ENCODE measurements around the gene DNAJB8. TPM values are rescaled to one million over a fixed set of nuclear protein-coding genes. Genes with fewer than 3 reads are reported as not detected.

DNAJB8 gene
- total and polyA plus RNA-seq, 9 of the 15 experiments (the other 6 are each of a cell fraction or from before 2014, with no cell fraction given) = not detected

DNA sequence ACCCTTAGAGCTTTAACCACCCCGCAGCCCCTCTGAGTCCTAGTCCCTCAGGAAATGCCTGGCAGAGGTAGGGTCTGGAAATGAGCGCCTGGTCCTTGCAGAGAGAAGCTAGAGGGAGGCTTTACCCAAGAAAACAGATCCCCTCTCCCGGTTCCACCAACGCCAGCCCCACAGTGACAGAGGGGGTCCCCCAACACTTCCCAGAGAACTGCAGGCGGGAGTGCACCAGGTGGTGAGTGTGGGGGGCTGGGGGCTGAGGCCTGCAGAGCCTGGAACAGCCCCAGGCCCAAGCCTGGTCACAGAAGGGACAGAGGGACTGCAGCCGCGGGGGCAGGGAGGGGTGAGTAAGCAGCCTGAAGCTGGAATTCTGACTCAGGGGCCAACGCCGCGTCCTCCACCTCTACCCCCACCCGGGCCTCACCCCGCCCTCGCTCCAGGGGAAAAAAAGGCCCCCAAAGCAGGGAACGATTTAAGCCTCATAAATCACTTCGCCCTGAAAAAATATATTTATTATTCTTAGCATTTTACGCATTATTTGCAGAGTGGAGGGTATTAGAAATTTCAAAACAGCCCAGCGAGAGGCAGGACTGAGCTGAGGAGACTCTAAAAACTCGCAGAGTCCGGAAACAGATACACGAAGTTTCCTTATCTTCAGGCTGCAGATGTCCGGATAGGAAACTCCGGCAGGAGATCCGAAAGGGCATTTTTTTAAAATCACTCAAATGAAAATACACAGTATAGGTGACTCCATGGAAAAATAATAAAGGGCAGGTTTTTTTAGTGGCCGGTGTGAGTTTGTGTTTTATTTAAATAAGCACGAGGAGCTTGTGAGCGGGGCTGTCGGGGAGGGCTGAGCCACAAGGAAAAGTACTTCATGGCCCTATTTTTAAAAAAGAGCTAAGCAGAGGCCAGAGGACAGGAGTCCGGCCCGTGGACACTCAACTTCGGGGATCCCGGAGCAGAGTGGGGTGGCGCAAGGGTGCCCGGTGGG is 16.3 kb upstream of the DNAJB8 start (continued):
- TF ChIP-seq ELF1 (tag; IDR thresholded peaks at IDR 0.05) = peak; percentile 70
- no peak for TF ChIP-seq ZNF12 (CRISPR knock-in tag; IDR thresholded peaks at IDR 0.05)
- TF ChIP-seq NR2C2 (CRISPR knock-in tag; IDR thresholded peaks at IDR 0.05) = no peak
- peak; percentile 45 for TF ChIP-seq NR2C2 (tag; IDR thresholded peaks at IDR 0.05)
- no peak for TF ChIP-seq MYBL2 (IDR thresholded peaks at IDR 0.05; ENCODE audit: low read depth)
- no peak for TF ChIP-seq MYBL2 (CRISPR knock-in tag; IDR thresholded peaks at IDR 0.05; ENCODE audit: borderline replicate concordance)
- TF ChIP-seq FOSL1 (tag; conservative IDR thresholded peaks at IDR 0.05) = peak; percentile 88
- TF ChIP-seq, protein P1, sequence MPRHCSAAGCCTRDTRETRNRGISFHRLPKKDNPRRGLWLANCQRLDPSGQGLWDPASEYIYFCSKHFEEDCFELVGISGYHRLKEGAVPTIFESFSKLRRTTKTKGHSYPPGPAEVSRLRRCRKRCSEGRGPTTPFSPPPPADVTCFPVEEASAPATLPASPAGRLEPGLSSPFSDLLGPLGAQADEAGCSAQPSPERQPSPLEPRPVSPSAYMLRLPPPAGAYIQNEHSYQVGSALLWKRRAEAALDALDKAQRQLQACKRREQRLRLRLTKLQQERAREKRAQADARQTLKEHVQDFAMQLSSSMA (CRISPR knock-in tag; IDR thresholded peaks at IDR 0.05) = no peak
- TF ChIP-seq ZNF76 (CRISPR knock-in tag; IDR thresholded peaks at IDR 0.05; ENCODE audit: borderline replicate concordance) = no peak
- no peak for TF ChIP-seq PHF21A (IDR thresholded peaks at IDR 0.05; ENCODE audit: borderline replicate concordance, low read depth)
- no peak for TF ChIP-seq ZNF696 (CRISPR knock-in tag; conservative IDR thresholded peaks at IDR 0.05)
- TF ChIP-seq, protein P2, sequence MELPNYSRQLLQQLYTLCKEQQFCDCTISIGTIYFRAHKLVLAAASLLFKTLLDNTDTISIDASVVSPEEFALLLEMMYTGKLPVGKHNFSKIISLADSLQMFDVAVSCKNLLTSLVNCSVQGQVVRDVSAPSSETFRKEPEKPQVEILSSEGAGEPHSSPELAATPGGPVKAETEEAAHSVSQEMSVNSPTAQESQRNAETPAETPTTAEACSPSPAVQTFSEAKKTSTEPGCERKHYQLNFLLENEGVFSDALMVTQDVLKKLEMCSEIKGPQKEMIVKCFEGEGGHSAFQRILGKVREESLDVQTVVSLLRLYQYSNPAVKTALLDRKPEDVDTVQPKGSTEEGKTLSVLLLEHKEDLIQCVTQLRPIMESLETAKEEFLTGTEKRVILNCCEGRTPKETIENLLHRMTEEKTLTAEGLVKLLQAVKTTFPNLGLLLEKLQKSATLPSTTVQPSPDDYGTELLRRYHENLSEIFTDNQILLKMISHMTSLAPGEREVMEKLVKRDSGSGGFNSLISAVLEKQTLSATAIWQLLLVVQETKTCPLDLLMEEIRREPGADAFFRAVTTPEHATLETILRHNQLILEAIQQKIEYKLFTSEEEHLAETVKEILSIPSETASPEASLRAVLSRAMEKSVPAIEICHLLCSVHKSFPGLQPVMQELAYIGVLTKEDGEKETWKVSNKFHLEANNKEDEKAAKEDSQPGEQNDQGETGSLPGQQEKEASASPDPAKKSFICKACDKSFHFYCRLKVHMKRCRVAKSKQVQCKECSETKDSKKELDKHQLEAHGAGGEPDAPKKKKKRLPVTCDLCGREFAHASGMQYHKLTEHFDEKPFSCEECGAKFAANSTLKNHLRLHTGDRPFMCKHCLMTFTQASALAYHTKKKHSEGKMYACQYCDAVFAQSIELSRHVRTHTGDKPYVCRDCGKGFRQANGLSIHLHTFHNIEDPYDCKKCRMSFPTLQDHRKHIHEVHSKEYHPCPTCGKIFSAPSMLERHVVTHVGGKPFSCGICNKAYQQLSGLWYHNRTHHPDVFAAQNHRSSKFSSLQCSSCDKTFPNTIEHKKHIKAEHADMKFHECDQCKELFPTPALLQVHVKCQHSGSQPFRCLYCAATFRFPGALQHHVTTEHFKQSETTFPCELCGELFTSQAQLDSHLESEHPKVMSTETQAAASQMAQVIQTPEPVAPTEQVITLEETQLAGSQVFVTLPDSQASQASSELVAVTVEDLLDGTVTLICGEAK (IDR thresholded peaks at IDR 0.05) = no peak
- TF ChIP-seq, protein P2 (CRISPR knock-in tag; IDR thresholded peaks at IDR 0.05) = no peak
- TF ChIP-seq ZBTB34 (CRISPR knock-in tag; IDR thresholded peaks at IDR 0.05) = no peak
- TF ChIP-seq EWSR1 (IDR thresholded peaks at IDR 0.05; ENCODE audit: borderline replicate concordance, low read depth, partially characterized antibody) = no peak
- TF ChIP-seq GATA2 (CRISPR knock-in tag; IDR thresholded peaks at IDR 0.05) = peak; percentile 65
- TF ChIP-seq DDX20 (tag; IDR thresholded peaks at IDR 0.05; ENCODE audit: low read depth) = no peak

Data from K562 (cell line).